WTC11 (cell line): ENCODE data around the gene CATSPERZ. TPM values are rescaled to one million over a fixed set of nuclear protein-coding genes. Genes with fewer than 3 reads are reported as not detected.
"Not testable (repeated sequence)": the region's sequence is repeated elsewhere in the genome, so short reads cannot be mapped to it uniquely, and the experiment has no call there.

Source experiments
- ATAC-seq: fragments of 200-7000 bp; cut with Tn5 transposase; 2 replicates; pipeline ENCODE4 v1.10.0; 2021; ENCODE audit warnings: mild to moderate bottlenecking, moderate library complexity
- CTCF ChIA-PET: fragments of 300-600 bp; sonication (Branson Sonifier 250); formaldehyde crosslinking; loops from one replicate; lab custom pipeline; 2021; ENCODE audit warnings: antibody characterized with exemption; lab: Charles Lee
- POLR2A ChIA-PET: fragments of 350-600 bp; sonication (Branson Sonifier 250); formaldehyde crosslinking; loops from one replicate; lab custom pipeline; 2021; ENCODE audit warnings: antibody characterized with exemption; lab: Charles Lee
- DNase-seq: peaks from one replicate; pipeline ENCODE4 v3.0.0; 2021; ENCODE audit warnings: low spot score
- H3K27ac Mint-ChIP-seq: 2 replicates; pipeline ENCODE4 v1.8.0; 2021; ENCODE audit warnings: mixed read lengths
- H3K27me3 Mint-ChIP-seq: 2 replicates; pipeline ENCODE4 v1.8.0; 2021; ENCODE audit warnings: low read depth, mild to moderate bottlenecking, moderate library complexity, mixed read lengths
- H3K36me3 Mint-ChIP-seq: 2 replicates; pipeline ENCODE4 v1.8.0; 2021; ENCODE audit warnings: mixed read lengths
- H3K4me1 Mint-ChIP-seq: 2 replicates; pipeline ENCODE4 v1.8.0; 2022; ENCODE audit warnings: mixed read lengths
- H3K4me3 Mint-ChIP-seq: 2 replicates; pipeline ENCODE4 v1.8.0; 2021; ENCODE audit warnings: mild to moderate bottlenecking, moderate library complexity, mixed read lengths
- H3K9me3 Mint-ChIP-seq: 2 replicates; pipeline ENCODE4 v1.8.0; 2021; ENCODE audit warnings: mixed read lengths
- ATF3 ChIP-seq: sonication (generic); formaldehyde crosslinking; conservative IDR thresholded peaks from 2 replicates; pipeline ENCODE4 v1.8.1; 2022; ENCODE audit warnings: mild to moderate bottlenecking, missing genetic modification reagents
- ELF4 ChIP-seq: sonication (generic); formaldehyde crosslinking; IDR thresholded peaks from 2 replicates; pipeline ENCODE4 v1.8.1; 2022; ENCODE audit warnings: low read depth, mild to moderate bottlenecking, moderate library complexity, missing genetic modification reagents
- EMX1 ChIP-seq: fragments of 250-450 bp; sonication (Bioruptor Pico); IDR thresholded peaks from 2 replicates; pipeline ENCODE4 v1.8.0; 2021; ENCODE audit warnings: mild to moderate bottlenecking
- FOXK1 ChIP-seq: sonication (generic); formaldehyde crosslinking; IDR thresholded peaks from 2 replicates; pipeline ENCODE4 v1.8.0; 2022; ENCODE audit warnings: mild to moderate bottlenecking, moderate library complexity, missing genetic modification reagents
- FOXP1 ChIP-seq: sonication (generic); formaldehyde crosslinking; IDR thresholded peaks from 2 replicates; pipeline ENCODE4 v1.8.0; 2022; ENCODE audit warnings: missing genetic modification reagents, mild to moderate bottlenecking, moderate library complexity, borderline replicate concordance
- GTF2I ChIP-seq: fragments of 250-450 bp; sonication (Bioruptor Pico); conservative IDR thresholded peaks from 2 replicates; pipeline ENCODE4 v1.4.0; 2021; ENCODE audit warnings: mild to moderate bottlenecking
- HMGA2 ChIP-seq: fragments of 250-450 bp; sonication (Bioruptor Pico); IDR thresholded peaks from 2 replicates; pipeline ENCODE4 v1.4.0; 2021; ENCODE audit warnings: mild to moderate bottlenecking, moderate library complexity
- IRF2 ChIP-seq: sonication (generic); formaldehyde crosslinking; IDR thresholded peaks from 2 replicates; pipeline ENCODE4 v1.8.0; 2022; ENCODE audit warnings: low read depth, missing genetic modification reagents, borderline replicate concordance
- MYBL2 ChIP-seq: sonication (generic); formaldehyde crosslinking; IDR thresholded peaks from 2 replicates; pipeline ENCODE4 v1.8.1; 2023; ENCODE audit warnings: mild to moderate bottlenecking, moderate library complexity, missing genetic modification reagents
- PREB ChIP-seq: sonication (generic); formaldehyde crosslinking; IDR thresholded peaks from 2 replicates; pipeline ENCODE4 v1.8.1; 2022; ENCODE audit warnings: mild to moderate bottlenecking, missing genetic modification reagents, moderate library complexity, borderline replicate concordance
- PRRX2 ChIP-seq: fragments of 250-450 bp; sonication (Bioruptor Pico); IDR thresholded peaks from 2 replicates; pipeline ENCODE4 v1.8.0; 2021; ENCODE audit warnings: mild to moderate bottlenecking
- RORB ChIP-seq: fragments of 250-450 bp; sonication (Bioruptor Pico); IDR thresholded peaks from 2 replicates; pipeline ENCODE4 v1.9.0; 2021; ENCODE audit warnings: mild to moderate bottlenecking
- SMAD4 ChIP-seq: sonication (generic); formaldehyde crosslinking; IDR thresholded peaks from 2 replicates; pipeline ENCODE4 v1.8.0; 2022; ENCODE audit warnings: mild to moderate bottlenecking, missing genetic modification reagents
- TEAD4 ChIP-seq: sonication (generic); formaldehyde crosslinking; IDR thresholded peaks from 2 replicates; pipeline ENCODE4 v1.8.0; 2022; ENCODE audit warnings: mild to moderate bottlenecking, missing genetic modification reagents
- ZBTB43 ChIP-seq: sonication (generic); formaldehyde crosslinking; IDR thresholded peaks from 2 replicates; pipeline ENCODE4 v1.8.1; 2023; ENCODE audit warnings: mild to moderate bottlenecking, missing genetic modification reagents
- ZNF121 ChIP-seq: sonication (generic); formaldehyde crosslinking; IDR thresholded peaks from 2 replicates; pipeline ENCODE4 v1.8.0; 2023; ENCODE audit warnings: missing genetic modification reagents
- ZNF396 ChIP-seq: fragments of 250-450 bp; sonication (Bioruptor Pico); IDR thresholded peaks from 2 replicates; pipeline ENCODE4 v1.8.0; 2021; ENCODE audit warnings: mild to moderate bottlenecking, moderate library complexity, borderline replicate concordance
- ZNF416 ChIP-seq: fragments of 250-450 bp; sonication (Bioruptor Pico); IDR thresholded peaks from 2 replicates; pipeline ENCODE4 v1.9.0; 2021; ENCODE audit warnings: mild to moderate bottlenecking, inconsistent platforms
- ZNF532 ChIP-seq: fragments of 250-450 bp; sonication (Bioruptor Pico); IDR thresholded peaks from 2 replicates; pipeline ENCODE4 v1.9.0; 2021; ENCODE audit warnings: mild to moderate bottlenecking, borderline replicate concordance
- ZNF671 ChIP-seq: fragments of 250-450 bp; sonication (Bioruptor Pico); IDR thresholded peaks from 2 replicates; pipeline ENCODE4 v1.8.0; 2021; ENCODE audit warnings: mild to moderate bottlenecking
- total RNA-seq: library from RNA; stranded (reverse); gene quantifications from 3 replicates; pipeline ENCODE4 v1.2.3, GENCODE V29; 2021

The CATSPERZ gene
- total RNA-seq, 1 experiment from 2014 or later = 2.5 TPM

- peaks cover 15% of the 10 kb centered on the region for H3K36me3 Mint-ChIP-seq
- no peaks in the 10 kb centered on the region for H3K27me3 Mint-ChIP-seq
- CTCF ChIA-PET = interaction anchor here (0.9 to 4.9 kb wide), 5 partner anchors 16 to 40 kb away, joined by 3 to 37 read pairs (median 4); no protein-coding TSS in a partner anchor
- no peaks in the 10 kb centered on the region for H3K9me3 Mint-ChIP-seq
- H3K4me3 Mint-ChIP-seq = peak overlapping the region; percentile 25
- no peak for TF ChIP-seq HMGA2 (CRISPR knock-in tag)
- TF ChIP-seq ELF4 (CRISPR knock-in tag) = no peak
- no peak for TF ChIP-seq FOXK1 (CRISPR knock-in tag)
- TF ChIP-seq TEAD4 (CRISPR knock-in tag) = no peak
- TF ChIP-seq IRF2 (CRISPR knock-in tag) = no peak
- TF ChIP-seq ZNF121 = no peak
- TF ChIP-seq ZNF532 (CRISPR knock-in tag) = no peak
- TF ChIP-seq GTF2I = no peak
- peaks cover 17% of the 10 kb centered on the region for H3K4me1 Mint-ChIP-seq
- peak; percentile 3; the same call in 1 of the 2 replicates for ATAC-seq
- H3K27ac Mint-ChIP-seq = peak overlapping the region; percentile 88
- DNase-seq = no peak
- POLR2A ChIA-PET = no interaction called here
Observed at GRCh38 chr11:64314805-64315561, 14.8 kb downstream of the CATSPERZ start.

GRCh38 chr11:64315667-64316526 is 15.7 kb downstream of the CATSPERZ start:
- POLR2A ChIA-PET = interaction anchor here (1.8 to 3.0 kb wide), 4 partner anchors 15 to 131 kb away, joined by 6 to 16 read pairs (median 11); partner anchors contain the start of gene STIP1
- TF ChIP-seq PRRX2 = 0 out of 2 replicates have a peak, but pooled peaks have one; percentile 54
- TF ChIP-seq, all 79 proteins: peak for 1; not testable (repeated sequence) for 78
- peaks cover 17% of the 10 kb centered on the region for H3K4me1 Mint-ChIP-seq
- peaks cover 22% of the 10 kb centered on the region for H3K36me3 Mint-ChIP-seq
- peak overlapping the region; percentile 99 for H3K27ac Mint-ChIP-seq
- CTCF ChIA-PET = interaction anchor here (1.4 to 3.8 kb wide), 8 partner anchors 12 to 133 kb away, joined by 3 to 173 read pairs (median 36); partner anchors contain the start of genes CCDC88B, ESRRA and PLCB3
- ATAC-seq, H3K27me3 Mint-ChIP-seq, H3K9me3 Mint-ChIP-seq, DNase-seq: not testable (repeated sequence)
- H3K4me3 Mint-ChIP-seq = peak overlapping the region; percentile 90

- peak overlapping the region; percentile 90 for H3K4me3 Mint-ChIP-seq
- TF ChIP-seq ATF3 (CRISPR knock-in tag) = no peak
- TF ChIP-seq RORB = no peak
- no peak for TF ChIP-seq SMAD4 (CRISPR knock-in tag)
- TF ChIP-seq ZNF416 (CRISPR knock-in tag) = 0 out of 2 replicates have a peak, but pooled peaks have one; percentile 8
- 0 out of 2 replicates have a peak, but pooled peaks have one; percentile 0 for TF ChIP-seq FOXP1 (CRISPR knock-in tag)
- no peak for TF ChIP-seq MYBL2 (CRISPR knock-in tag)
- TF ChIP-seq ZBTB43 = no peak
- no peak for TF ChIP-seq PREB
- TF ChIP-seq ZNF396 (CRISPR knock-in tag) = no peak
- TF ChIP-seq EMX1 (CRISPR knock-in tag) = peak; percentile 66; the same call in 1 of the 2 replicates
- TF ChIP-seq ZNF121 = no peak
- TF ChIP-seq ZNF671 (CRISPR knock-in tag) = peak; percentile 37; the same call in 1 of the 2 replicates
- peak overlapping the region; percentile 99 for H3K27ac Mint-ChIP-seq
- no peaks in the 10 kb centered on the region for H3K9me3 Mint-ChIP-seq
- ChIA-PET CTCF (interaction anchor here (0.8 to 3.8 kb wide), 24 partner anchors 10 to 336 kb away, joined by 3 to 173 read pairs (median 8); partner anchors contain the start of genes BAD, CATSPERZ, CCDC88B and ESRRA), POLR2A (interaction anchor here (1.1 to 3.0 kb wide), 9 partner anchors 12 to 132 kb away, joined by 4 to 25 read pairs (median 8); partner anchors contain the start of genes ESRRA, FKBP2 and STIP1)
- ATAC-seq = peak; percentile 15
- no peaks in the 10 kb centered on the region for H3K27me3 Mint-ChIP-seq
- peaks cover 27% of the 10 kb centered on the region for H3K36me3 Mint-ChIP-seq
- H3K4me1 Mint-ChIP-seq = peaks cover 17% of the 10 kb centered on the region
- peak; percentile 39 for DNase-seq
Observed at GRCh38 chr11:64316672-64317324, 16.6 kb downstream of the CATSPERZ start.
